NB4 (cell line): ENCODE measurements around the gene RBM18.

Source experiments
- POLR2A ChIP-seq: IDR thresholded peaks from 2 replicates; pipeline ENCODE4 v1.6.1; 2011; ENCODE audit warnings: mild to moderate bottlenecking; ENCODE audit not compliant: insufficient read length; ENCODE audit errors: extremely low read depth
- TF ChIP-seq, protein P1 (sequence below): IDR thresholded peaks from one replicate; pipeline ENCODE4 v1.5.1; 2012; ENCODE audit warnings: low read depth, low read length

DNA sequence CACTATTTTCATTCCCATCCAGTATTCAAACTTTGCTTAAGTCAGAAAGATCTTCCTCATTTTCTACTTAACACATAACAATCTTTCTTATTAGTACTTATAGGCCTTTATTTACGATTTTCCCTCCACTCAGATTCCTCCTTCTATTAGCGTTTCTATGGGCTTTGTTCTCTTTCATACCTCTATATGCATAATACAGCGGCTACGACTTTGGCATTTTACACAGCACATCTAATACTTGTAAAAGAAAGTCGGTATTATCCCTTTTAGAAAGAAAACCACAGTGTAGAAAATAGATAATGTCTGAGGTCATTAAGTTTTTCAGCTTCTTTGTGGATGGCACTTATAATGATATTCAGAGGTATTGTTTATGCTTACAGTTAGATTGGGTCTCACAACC lies 8.4 kb downstream of the RBM18 start:
- TF ChIP-seq, protein P1, sequence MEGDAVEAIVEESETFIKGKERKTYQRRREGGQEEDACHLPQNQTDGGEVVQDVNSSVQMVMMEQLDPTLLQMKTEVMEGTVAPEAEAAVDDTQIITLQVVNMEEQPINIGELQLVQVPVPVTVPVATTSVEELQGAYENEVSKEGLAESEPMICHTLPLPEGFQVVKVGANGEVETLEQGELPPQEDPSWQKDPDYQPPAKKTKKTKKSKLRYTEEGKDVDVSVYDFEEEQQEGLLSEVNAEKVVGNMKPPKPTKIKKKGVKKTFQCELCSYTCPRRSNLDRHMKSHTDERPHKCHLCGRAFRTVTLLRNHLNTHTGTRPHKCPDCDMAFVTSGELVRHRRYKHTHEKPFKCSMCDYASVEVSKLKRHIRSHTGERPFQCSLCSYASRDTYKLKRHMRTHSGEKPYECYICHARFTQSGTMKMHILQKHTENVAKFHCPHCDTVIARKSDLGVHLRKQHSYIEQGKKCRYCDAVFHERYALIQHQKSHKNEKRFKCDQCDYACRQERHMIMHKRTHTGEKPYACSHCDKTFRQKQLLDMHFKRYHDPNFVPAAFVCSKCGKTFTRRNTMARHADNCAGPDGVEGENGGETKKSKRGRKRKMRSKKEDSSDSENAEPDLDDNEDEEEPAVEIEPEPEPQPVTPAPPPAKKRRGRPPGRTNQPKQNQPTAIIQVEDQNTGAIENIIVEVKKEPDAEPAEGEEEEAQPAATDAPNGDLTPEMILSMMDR: no peak
- no peak for TF ChIP-seq POLR2A
